Measurements from ENCODE around the gene OPRL1.

- TF ChIP-seq REST (IDR thresholded peaks at IDR 0.05; ENCODE audit: insufficient read depth in 1 of 2, low read depth in 2 of 2, low read length in 2 of 2) (no peak), POLR2AphosphoS5 (IDR thresholded peaks at IDR 0.05; ENCODE audit: low read depth, low read length) (no peak), FOXP2 (optimal IDR thresholded peaks at IDR 0.05; ENCODE audit: borderline replicate concordance, extremely low read depth, extremely low read length, insufficient read depth) (no peak), TAF1 (IDR thresholded peaks at IDR 0.05; ENCODE audit: borderline replicate concordance, insufficient read depth, low read length) (no peak)
Measured at GRCh38 chr20:64079273-64080012, 439 bp upstream of the OPRL1 start, which contains the start of gene RGS19.
